CD4-positive, alpha-beta T cell treated with Interferon gamma for 1 hour (primary cell): Measurements from ENCODE around the gene ADIPOR2.

ENCODE experiments used
- DNase-seq: peaks from one replicate; pipeline ENCODE4 v3.0.0-alpha.2; 2020

ADIPOR2 gene

DNA sequence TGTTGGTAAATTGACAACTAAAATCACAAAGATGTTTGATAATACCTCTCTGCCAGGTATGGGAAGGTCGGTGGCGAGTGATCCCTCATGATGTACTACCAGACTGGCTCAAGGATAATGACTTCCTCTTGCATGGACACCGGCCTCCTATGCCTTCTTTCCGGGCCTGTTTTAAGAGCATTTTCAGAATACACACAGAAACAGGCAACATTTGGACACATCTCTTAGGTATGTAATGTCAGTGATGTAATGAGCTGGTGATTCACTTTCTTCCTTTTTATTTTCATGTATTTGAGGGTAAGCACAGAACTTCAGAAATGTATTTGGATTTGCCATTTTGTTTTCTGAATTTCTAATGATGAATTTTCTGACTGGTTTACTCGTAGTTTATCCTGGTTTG is 86.9 kb downstream of the ADIPOR2 start:
- no peak for DNase-seq

DNA sequence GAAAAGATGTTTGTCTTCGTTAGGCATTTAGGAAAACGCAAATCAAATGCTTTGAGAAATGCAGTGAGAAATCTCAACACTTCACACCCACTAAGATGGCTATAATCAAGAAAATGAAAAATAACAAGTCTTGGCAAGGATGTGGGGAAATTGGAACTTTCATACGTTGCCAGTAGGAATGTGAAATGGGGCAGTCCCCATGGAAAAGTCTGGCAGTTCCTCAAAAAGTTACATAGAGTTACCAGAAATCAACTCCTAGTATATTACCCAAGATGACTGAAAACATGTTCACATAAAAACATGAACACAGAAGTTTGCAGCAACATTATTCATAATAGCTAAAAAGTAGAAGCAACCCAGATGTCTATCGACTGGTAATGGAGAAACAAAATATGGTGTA is 88.0 kb downstream of the ADIPOR2 start:
- DNase-seq: no peak

DNA sequence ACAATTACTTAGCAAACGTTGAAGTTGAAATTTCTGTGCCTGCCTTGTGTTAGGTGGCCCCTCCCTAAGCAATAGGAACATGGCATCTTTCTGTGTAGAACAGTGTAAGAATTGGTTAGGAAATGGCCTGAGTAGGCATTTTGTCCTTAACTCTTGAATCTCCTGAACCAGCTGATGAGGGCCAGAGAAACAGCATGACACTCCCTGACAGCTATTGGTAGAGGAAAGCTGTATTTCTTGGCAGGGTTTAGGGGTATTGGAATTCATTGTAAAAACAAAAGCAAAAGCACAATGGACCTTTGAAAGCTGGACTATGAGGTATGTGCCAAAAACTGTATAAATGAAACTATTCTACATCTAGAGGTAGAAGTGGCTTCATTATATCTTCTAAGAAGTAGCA is 88.9 kb downstream of the ADIPOR2 start:
- DNase-seq: no peak

DNA sequence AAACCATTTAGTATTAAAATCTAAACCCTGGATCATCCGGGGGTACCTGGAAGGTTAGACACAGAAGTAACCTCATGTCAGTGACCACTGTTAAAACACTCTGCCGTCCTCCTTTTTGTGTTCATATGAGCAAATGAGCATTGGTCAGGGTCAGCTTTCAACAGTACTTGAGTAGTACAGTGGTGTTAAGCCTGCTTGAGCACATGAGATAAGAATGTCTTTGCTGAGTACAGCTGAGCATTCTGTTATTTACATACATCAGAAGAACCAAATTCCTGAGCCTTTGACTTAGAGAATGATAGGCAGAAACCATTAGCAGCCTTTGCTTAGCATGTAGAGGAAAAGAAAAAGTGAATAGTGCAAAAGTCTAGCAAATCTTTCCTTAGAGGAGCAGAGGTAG is 90.9 kb downstream of the ADIPOR2 start:
- no peak for DNase-seq

GRCh38 chr12:1782215-1782614 is 91.3 kb downstream of the ADIPOR2 start:
- no peak for DNase-seq

- DNase-seq: no peak
Observed at GRCh38 chr12:1787714-1788113, 96.8 kb downstream of the ADIPOR2 start.

DNA sequence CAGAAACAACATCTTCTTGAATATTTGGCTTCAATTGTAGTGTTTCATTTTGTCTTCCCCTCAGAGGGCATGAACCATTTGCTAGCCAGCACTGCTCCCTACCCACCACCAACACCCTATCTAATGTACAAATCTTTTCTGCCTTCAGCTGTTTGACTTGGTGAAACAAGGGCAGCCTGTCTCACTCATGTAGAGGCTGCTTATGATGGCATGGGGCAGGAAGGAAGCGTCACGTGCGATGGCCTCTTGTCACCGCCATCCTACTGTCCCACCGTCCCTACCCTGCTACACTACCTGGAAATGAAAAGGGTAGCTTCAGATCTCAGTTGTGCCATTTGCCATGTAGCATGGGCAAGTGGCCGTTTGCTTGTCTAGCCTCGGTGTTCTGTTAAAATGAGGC is 99.6 kb downstream of the ADIPOR2 start:
- DNase-seq: no peak

- DNase-seq: peak; percentile 65
Observed at GRCh38 chr12:1791104-1791841, 100.4 kb downstream of the ADIPOR2 start.

DNA sequence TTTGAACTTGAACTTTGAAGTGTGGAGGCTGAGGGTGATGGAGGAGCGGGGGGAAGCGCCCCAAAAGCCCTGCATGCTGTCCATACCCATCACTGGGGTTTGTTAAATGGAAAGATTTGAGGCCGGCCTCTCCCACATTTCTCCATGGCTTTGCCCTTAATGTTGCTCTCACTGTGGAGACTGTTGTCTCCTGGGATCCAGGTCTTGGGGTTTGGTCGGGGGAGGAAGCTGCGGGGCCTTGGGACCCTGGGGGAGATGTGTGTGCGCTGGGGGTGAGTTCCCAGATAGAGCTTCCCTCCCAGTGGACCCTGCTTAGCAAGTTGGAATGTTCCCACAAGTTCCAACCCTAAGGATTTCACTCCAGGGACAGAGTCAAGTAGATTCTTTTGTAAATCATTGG is 101.5 kb downstream of the ADIPOR2 start:
- DNase-seq: no peak

GRCh38 chr12:1793426-1794210 is 102.7 kb downstream of the ADIPOR2 start:
- no peak for DNase-seq

GRCh38 chr12:1794440-1795090 is 103.7 kb downstream of the ADIPOR2 start:
- DNase-seq: no peak

DNA sequence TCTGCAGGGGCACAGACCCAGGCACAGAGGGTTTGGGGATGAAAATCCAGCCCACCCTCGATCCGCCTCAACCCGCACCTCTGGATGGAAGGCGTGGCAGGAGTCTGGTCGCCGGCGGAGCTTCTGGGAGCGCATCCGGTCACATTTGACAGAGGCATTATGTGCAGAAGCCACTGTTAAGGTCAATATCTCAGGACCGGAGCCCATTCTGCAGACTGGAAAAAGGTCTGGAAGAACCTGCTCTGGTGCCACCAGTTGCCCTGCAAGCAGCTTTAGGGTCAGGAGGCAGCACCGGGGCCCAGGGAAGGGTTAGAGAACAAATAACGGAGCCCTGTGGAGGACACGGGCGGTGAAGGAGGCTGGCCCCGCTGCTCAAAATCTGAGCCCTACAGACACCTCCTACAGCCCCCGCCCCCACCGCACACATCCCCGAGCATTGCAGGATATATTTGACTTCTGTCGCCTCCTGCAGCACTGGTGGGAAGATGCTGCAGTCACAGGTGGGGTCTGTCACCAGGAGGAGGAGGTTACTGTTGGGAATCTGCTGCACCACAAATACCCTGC is 104.4 kb downstream of the ADIPOR2 start:
- no peak for DNase-seq

DNA sequence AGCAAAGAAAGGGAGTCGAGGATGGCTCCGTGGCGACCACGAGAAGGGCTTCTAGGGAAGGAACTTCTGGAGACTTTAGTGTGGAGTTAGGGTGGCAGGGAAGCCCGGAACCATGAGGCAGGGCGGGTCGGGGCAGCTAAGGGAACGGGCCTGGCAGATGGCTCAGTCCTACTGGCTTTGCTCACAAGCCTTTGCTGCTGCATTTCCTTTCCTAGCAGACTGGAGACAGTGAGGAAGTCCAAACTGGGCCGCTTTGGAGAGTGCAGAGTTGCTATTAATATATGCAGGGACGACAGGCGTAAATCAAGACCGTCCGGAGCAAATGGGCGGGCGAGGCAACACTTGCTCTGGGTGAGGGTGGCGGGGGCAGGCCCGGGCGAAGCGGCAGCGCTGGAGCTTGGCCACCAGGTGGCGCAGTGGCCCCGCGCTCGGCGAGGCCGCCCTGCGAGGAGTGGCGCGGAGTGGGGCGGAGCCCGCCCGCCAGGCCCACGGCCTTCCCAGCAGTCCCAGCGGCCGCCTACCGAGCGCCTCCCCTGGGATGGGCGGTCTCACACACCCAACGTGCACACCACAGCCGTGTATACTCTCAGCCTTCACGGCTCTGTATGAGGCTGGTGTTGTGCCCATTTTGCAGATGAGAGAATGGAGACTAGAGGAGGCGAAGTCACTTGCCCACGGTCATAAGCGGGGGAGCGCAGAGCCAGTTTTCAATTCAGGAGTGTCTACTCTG is 105.1 kb downstream of the ADIPOR2 start:
- peak; percentile 94 for DNase-seq

DNA sequence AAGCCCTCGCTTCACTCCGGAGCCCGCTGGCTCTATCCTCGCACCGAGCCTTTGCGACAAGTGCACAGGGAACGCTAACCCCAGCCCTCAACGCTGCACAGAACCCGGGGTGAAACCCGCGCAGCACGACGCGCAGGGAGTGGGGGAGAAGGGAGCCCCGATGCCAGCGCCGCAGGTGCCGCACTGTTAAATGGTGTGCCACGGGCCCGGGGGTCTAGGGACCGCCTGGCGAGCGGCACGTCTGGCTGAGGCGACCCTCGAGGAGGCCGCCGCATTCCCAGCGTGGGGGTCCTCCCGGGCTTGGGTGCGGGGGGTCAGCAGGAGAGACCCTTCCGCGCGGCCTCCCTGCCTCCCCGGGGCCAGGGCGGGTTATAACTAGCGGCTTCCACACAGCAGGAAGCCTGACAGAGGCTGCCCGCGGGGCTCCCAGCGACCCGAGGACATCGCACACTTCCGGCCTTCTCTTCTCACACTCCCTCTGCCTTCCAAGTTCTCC is 105.7 kb downstream of the ADIPOR2 start:
- DNase-seq: peak; percentile 22

GRCh38 chr12:1797011-1797901 is 106.4 kb downstream of the ADIPOR2 start:
- peak; percentile 41 for DNase-seq

DNA sequence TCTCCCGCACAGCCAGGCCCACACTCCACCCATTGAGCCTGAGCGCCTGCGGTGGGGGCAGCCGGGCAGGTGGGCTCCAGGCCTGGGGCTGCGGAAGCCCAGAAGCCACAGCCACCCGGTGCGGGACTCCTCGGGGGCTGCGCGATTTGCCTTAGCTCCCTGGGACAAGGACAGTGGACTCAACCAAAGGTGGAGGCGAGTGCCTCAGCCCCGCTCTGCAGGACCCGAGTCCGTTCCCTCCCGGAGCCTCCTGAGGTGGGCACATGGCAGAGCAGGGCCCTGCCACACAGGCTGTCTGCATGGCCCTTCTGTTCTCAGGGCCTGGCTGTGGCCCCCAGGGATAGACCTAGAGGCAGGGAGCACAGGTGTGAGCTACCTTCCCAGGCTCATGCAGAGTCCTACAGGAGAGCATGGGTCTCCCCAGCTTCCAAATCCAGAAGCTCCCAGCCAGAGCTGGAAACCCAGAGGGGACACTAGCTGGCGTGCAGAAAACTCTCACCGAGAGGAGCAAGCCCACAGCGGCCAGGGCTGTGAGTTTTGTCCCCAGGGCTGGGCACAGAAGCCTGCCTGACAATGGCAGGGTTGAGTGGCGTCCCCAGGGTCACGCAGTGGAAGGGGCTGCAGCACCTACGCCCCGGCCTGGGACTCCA is 107.2 kb downstream of the ADIPOR2 start:
- DNase-seq: no peak

GRCh38 chr12:1798641-1799020 is 107.8 kb downstream of the ADIPOR2 start:
- DNase-seq: no peak

DNA sequence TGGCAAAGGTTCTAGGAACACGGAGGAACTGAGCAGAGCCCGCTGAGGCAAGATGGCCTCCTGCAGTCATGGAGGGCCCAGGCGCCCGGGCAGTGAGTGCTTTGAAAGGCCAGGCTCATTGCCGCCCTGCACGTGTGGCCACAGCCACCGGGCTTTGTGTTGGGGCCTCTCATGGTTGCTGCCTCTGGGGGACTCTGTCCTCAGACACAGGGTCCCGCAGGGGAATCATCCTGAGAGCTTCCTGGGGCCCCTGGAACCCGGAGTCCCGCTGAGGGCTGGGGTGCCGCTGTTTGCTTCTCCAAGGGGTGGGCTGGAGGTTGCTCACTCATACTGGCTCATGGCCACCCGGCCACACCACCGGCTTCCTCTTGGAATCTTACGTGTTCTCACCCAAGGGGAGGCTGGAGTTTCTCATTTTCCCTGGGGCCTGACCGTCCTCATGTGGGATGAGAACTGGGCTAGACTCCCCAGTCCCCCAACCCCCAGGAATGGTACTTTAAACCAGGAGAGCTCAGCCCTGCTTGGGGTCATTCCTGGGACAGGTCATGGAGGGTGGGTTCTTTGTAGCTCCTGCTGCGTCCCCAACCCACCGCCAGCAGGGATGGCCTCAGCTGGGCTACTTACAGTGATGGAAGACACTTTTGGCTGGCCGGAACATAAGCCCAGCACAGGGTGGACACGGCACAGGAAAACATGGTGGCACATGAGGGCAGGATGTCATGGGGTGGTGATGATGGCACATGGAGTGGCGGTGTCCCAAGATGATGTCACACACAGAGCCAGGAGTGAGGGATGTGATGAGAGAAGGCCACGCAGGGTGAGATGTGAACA is 108.4 kb downstream of the ADIPOR2 start:
- no peak for DNase-seq

DNA sequence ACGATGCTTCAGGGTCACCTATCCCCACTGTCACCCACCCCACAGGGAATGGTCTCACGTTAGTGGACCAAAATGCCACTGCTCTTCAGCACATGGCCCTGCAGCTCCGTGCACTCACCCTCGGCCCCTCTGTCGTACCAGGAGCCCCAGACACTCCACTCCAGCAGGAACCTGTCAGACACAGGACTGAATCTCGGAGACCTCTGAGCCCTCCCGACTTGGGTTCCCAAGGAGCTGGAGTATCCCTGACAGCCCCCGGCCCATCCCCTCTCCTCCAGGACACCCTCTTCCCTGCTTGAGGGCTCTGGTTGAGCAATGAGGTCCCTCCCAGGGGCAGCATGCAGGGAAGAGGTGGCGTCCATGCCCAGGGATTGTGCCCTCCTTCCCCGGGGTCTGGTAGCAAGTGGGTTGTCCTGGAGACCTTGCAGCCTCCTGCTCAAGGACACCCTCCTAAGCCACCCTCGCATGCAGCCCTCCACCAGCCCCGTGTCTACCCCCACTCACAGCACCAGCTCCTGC is 109.1 kb downstream of the ADIPOR2 start:
- DNase-seq: no peak
